B cell (primary cell): Measurements from ENCODE around the gene MTF2.

ENCODE experiments used
- CTCF ChIP-seq: fragments of 200-600 bp; IDR thresholded peaks from one replicate; pipeline ENCODE4 v1.8.0; 2022; ENCODE audit warnings: antibody characterized with exemption, mild to moderate bottlenecking
- EZH2 ChIP-seq: IDR thresholded peaks from 2 replicates; pipeline ENCODE4 v1.6.1; 2012; ENCODE audit warnings: borderline replicate concordance, low read depth, mild to moderate bottlenecking, moderate library complexity, low read length; ENCODE audit not compliant: insufficient read depth, poor library complexity, severe bottlenecking

GRCh38 chr1:93152835-93153234 is 73.8 kb downstream of the MTF2 start:
- no peak for TF ChIP-seq EZH2
- no peak for TF ChIP-seq CTCF
